Trophoblast cell (in vitro differentiated cells and primary cell): Measurements from ENCODE around the gene USH2A.
"Not testable (repeated sequence)": the region's sequence is repeated elsewhere in the genome, so short reads cannot be mapped to it uniquely, and the experiment has no call there.

Experiments
- DNase-seq, 2 donors: peaks; one replicate each; pipeline ENCODE4 v3.0.0-alpha.2; 2016
- H2AFZ ChIP-seq: 2 replicates; pipeline ENCODE4 v1.6.1; 2013; ENCODE audit warnings: low read length, moderate library complexity, mild to moderate bottlenecking; ENCODE audit not compliant: insufficient read depth, poor library complexity
- H2AK5ac ChIP-seq: 2 replicates; pipeline ENCODE4 v1.6.1; 2013; ENCODE audit warnings: mild to moderate bottlenecking, low read length
- H2BK120ac ChIP-seq: 2 replicates; pipeline ENCODE4 v1.6.1; 2013; ENCODE audit warnings: low read length, mild to moderate bottlenecking, moderate library complexity; ENCODE audit not compliant: insufficient read depth, poor library complexity
- H2BK12ac ChIP-seq: 2 replicates; pipeline ENCODE4 v1.6.1; 2013; ENCODE audit warnings: mild to moderate bottlenecking, low read length, moderate library complexity
- H2BK5ac ChIP-seq: 2 replicates; pipeline ENCODE4 v1.6.1; 2013; ENCODE audit warnings: low read length, low read depth, moderate library complexity, mild to moderate bottlenecking; ENCODE audit not compliant: poor library complexity
- H3K14ac ChIP-seq: 2 replicates; pipeline ENCODE4 v1.6.1; 2013; ENCODE audit warnings: mild to moderate bottlenecking, low read length
- H3K18ac ChIP-seq: 2 replicates; pipeline ENCODE4 v1.6.1; 2013; ENCODE audit warnings: mild to moderate bottlenecking, low read length
- H3K23ac ChIP-seq: 2 replicates; pipeline ENCODE4 v1.6.1; 2013; ENCODE audit warnings: low read length
- H3K27ac ChIP-seq: 2 replicates; pipeline ENCODE4 v1.5.1; 2013; ENCODE audit warnings: low read depth, mild to moderate bottlenecking, inconsistent platforms, low read length, moderate library complexity
- H3K27me3 ChIP-seq: 2 replicates; pipeline ENCODE4 v1.6.1; 2013; ENCODE audit warnings: inconsistent platforms, mild to moderate bottlenecking, low read length, moderate library complexity; ENCODE audit not compliant: insufficient read depth
- H3K36me3 ChIP-seq, 2 experiments: 1 replicate in 1 of 2; 2 replicates in 1 of 2; pipeline ENCODE4 v1.6.1; 2013; ENCODE audit warnings: low read length in 2 of 2, mild to moderate bottlenecking in 2 of 2, moderate library complexity in 1 of 2; ENCODE audit not compliant: insufficient read depth in 2 of 2, control insufficient read depth in 1 of 2
- H3K4ac ChIP-seq: 2 replicates; pipeline ENCODE4 v1.6.1; 2013; ENCODE audit warnings: low read depth, mild to moderate bottlenecking, low read length, moderate library complexity
- H3K4me1 ChIP-seq, 2 experiments: 1 replicate in 1 of 2; 2 replicates in 1 of 2; pipeline ENCODE4 v1.6.1; 2013; ENCODE audit warnings: low read length in 2 of 2, mild to moderate bottlenecking in 2 of 2, moderate library complexity in 1 of 2; ENCODE audit not compliant: insufficient read depth in 2 of 2, control insufficient read depth in 1 of 2
- H3K4me2 ChIP-seq: 2 replicates; pipeline ENCODE4 v1.6.1; 2013; ENCODE audit warnings: inconsistent platforms, mild to moderate bottlenecking, low read length, moderate library complexity
- H3K4me3 ChIP-seq: 2 replicates; pipeline ENCODE4 v1.5.1; 2013; ENCODE audit warnings: mild to moderate bottlenecking, low read depth, low read length, inconsistent platforms
- H3K79me1 ChIP-seq: one replicate; pipeline ENCODE4 v1.6.1; 2013; ENCODE audit warnings: low read length
- H3K79me2 ChIP-seq: 2 replicates; pipeline ENCODE4 v1.6.1; 2013; ENCODE audit warnings: low read length, mild to moderate bottlenecking; ENCODE audit not compliant: control insufficient read depth, insufficient read depth, poor library complexity
- H3K9ac ChIP-seq: 2 replicates; pipeline ENCODE4 v1.6.1; 2013; ENCODE audit warnings: mild to moderate bottlenecking, low read length
- H3K9me3 ChIP-seq: 2 replicates; pipeline ENCODE4 v1.6.1; 2013; ENCODE audit warnings: low read depth, mild to moderate bottlenecking, control low read depth, inconsistent platforms, low read length; ENCODE audit not compliant: insufficient read depth
- H4K12ac ChIP-seq: 2 replicates; pipeline ENCODE4 v1.6.1; 2013; ENCODE audit warnings: low read depth, mild to moderate bottlenecking, low read length, moderate library complexity
- H4K8ac ChIP-seq: 2 replicates; pipeline ENCODE4 v1.6.1; 2013; ENCODE audit warnings: low read depth, mild to moderate bottlenecking, low read length, moderate library complexity
- H4K91ac ChIP-seq: one replicate; pipeline ENCODE4 v1.6.1; 2013; ENCODE audit warnings: low read depth, mild to moderate bottlenecking, low read length, moderate library complexity
- WGBS: extraction: QIAGEN DNeasy Blood & Tissue Kit; methylation state at CpG from one replicate; pipeline ENCODE4 v1.1.7; 2013; ENCODE audit warnings: missing lambda C conversion rate; ENCODE audit not compliant: insufficient read length, insufficient coverage; ENCODE audit errors: extremely low coverage; 5-methylcytosine and 5-hydroxymethylcytosine counted together

Gene USH2A

DNA sequence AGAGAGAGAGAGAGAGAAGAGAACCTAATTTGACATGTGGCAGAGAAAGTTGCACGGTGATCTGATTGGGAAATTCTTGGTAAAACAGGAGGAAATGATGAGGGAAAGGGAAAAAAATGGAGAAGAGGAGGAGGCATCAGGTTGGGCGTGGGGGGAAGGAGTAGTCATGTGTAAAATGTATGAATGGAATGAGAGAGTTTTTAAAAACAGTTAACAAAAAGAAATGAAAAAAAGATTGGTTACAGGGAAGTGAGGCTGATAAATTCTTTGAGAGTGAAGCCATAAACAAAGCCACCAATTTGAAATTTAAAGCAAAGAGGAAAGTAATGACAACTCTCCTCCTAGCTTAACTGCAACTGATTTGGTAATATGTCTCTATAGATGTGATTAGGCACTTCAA is 409.2 kb downstream of the USH2A start:
- Histone ChIP-seq H3K79me1 (no peaks in the 10 kb centered on the region), H2AFZ (no peak overlapping the region), H2BK120ac (no peak overlapping the region), H3K27ac (no peak overlapping the region), H3K9me3 (no peaks in the 10 kb centered on the region), H3K4me3 (no peak overlapping the region), H2AK5ac (no peak overlapping the region), H3K27me3 (no peaks in the 10 kb centered on the region), H3K23ac (no peak overlapping the region), H4K12ac (no peak overlapping the region), H3K4me2 (no peak overlapping the region), H3K14ac (no peak overlapping the region), H4K91ac (no peak overlapping the region), H4K8ac (no peak overlapping the region), H3K4ac (no peak overlapping the region), H2BK12ac (no peak overlapping the region), H3K9ac (no peak overlapping the region), H3K18ac (no peak overlapping the region), H3K4me1 (no peaks in the 10 kb centered on the region), H3K79me2 (no peaks in the 10 kb centered on the region), H2BK5ac (no peak overlapping the region), H3K36me3 (no peaks in the 10 kb centered on the region)
- WGBS, result 100% methylated on average over 1 of the region's 2 CpGs
- DNase-seq, result no peak

DNA sequence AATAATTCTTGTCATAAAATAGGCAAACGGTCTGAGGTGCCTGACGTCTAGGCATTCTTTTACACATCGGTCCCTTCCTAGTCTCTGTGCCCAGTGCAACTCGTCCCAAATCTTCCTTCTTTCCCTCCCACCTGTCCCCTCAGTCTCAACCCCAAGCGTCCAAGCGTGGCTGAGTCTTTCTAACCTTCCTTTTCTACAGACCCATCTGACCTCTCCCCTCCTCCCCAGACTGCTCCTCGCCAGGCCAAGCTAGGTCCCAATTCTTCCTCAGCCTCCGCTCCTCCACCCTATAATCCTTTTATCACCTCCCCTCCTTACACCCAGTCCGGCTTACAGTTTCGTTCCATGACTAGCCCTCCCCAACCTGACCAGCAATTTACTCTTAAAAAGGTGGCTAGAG is 413.8 kb downstream of the USH2A start:
- H3K4me3 ChIP-seq, DNase-seq, H3K9ac ChIP-seq, H2AK5ac ChIP-seq, H3K27ac ChIP-seq, H3K9me3 ChIP-seq, H3K36me3 ChIP-seq, H2BK120ac ChIP-seq, H3K79me1 ChIP-seq, H3K18ac ChIP-seq, H3K79me2 ChIP-seq, H3K4me2 ChIP-seq, H4K91ac ChIP-seq, H3K23ac ChIP-seq, H3K4me1 ChIP-seq, H3K14ac ChIP-seq, H2AFZ ChIP-seq, H4K12ac ChIP-seq, H2BK12ac ChIP-seq, H4K8ac ChIP-seq, H3K4ac ChIP-seq, H2BK5ac ChIP-seq, H3K27me3 ChIP-seq: not testable (repeated sequence)
- no CpG with 5 or more reads among the region's 10 CpGs for WGBS

DNA sequence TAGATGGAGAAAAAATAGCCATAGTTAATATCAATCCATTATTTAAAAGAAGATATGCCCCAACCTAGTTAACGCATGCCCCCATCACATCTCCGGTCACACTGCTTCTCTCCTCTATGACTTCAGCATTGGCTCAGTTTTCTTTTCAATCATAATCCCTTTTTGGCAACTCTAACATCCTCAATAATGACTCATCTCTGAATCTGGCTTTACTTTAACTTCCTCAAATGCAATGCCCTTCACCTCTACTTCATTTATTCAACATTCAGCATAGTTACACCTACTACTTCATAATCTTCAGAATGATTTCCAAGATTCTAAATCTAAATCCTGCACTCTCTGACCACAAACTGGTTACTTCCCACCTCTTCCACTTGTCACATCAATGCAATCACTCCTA is 417.3 kb downstream of the USH2A start:
- Histone ChIP-seq H3K4me2 (no peak overlapping the region), H3K4me1 (no peaks in the 10 kb centered on the region), H2BK120ac (no peak overlapping the region), H3K27me3 (no peaks in the 10 kb centered on the region), H2AFZ (no peak overlapping the region), H3K23ac (no peak overlapping the region), H3K4me3 (no peak overlapping the region), H3K18ac (no peak overlapping the region), H4K8ac (no peak overlapping the region), H3K36me3 (no peaks in the 10 kb centered on the region), H3K27ac (no peak overlapping the region), H4K91ac (no peak overlapping the region), H2AK5ac (no peak overlapping the region), H3K9ac (no peak overlapping the region), H3K14ac (no peak overlapping the region), H2BK12ac (no peak overlapping the region), H4K12ac (no peak overlapping the region), H3K79me2 (no peaks in the 10 kb centered on the region), H2BK5ac (no peak overlapping the region), H3K9me3 (no peaks in the 10 kb centered on the region), H3K79me1 (no peaks in the 10 kb centered on the region), H3K4ac (no peak overlapping the region)
- WGBS, result no CpG with 5 or more reads among the region's 2 CpGs
- no peak for DNase-seq

DNA sequence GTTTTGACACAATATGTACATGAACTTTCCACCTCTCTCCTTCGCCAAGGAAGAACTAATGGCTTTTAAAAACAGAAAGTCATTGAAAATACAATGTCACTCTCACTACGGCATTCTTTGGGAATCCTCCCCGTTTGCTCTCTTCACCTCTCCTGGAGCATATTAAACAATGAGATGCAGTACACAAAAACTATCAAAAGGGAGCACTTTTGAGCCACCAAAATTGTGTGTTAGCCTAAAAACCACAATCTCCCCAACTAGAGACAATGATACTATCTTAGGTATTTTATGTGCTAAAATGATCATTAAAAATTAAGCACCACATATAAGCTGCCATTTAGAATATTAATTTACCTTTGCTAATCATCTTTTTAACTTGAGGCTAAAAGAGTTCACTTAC is 430.6 kb downstream of the USH2A start:
- no peaks in the 10 kb centered on the region for H3K79me2 ChIP-seq
- peak in 1 of 2 donors; percentile 45 for DNase-seq
- H2AFZ ChIP-seq, result no peak overlapping the region
- no peak overlapping the region for H3K9ac ChIP-seq
- no peak overlapping the region for H2AK5ac ChIP-seq
- no peak overlapping the region for H2BK120ac ChIP-seq
- no peak overlapping the region for H2BK5ac ChIP-seq
- no peak overlapping the region for H4K91ac ChIP-seq
- H3K36me3 ChIP-seq, result no peaks in the 10 kb centered on the region
- H3K9me3 ChIP-seq, result no peaks in the 10 kb centered on the region
- H4K12ac ChIP-seq, result no peak overlapping the region
- no peak overlapping the region for H3K4me3 ChIP-seq
- no peak overlapping the region for H3K23ac ChIP-seq
- WGBS, result no CpG with 5 or more reads among the region's 3 CpGs
- no peaks in the 10 kb centered on the region for H3K79me1 ChIP-seq
- H3K4me1 ChIP-seq, result no peaks in the 10 kb centered on the region
- no peak overlapping the region for H3K4me2 ChIP-seq
- no peak overlapping the region for H2BK12ac ChIP-seq
- H3K14ac ChIP-seq, result no peak overlapping the region
- H3K4ac ChIP-seq, result no peak overlapping the region
- no peaks in the 10 kb centered on the region for H3K27me3 ChIP-seq
- no peak overlapping the region for H4K8ac ChIP-seq
- H3K18ac ChIP-seq, result no peak overlapping the region
- no peak overlapping the region for H3K27ac ChIP-seq
